Measurements from ENCODE around the gene SEC14L2. TPM values are rescaled to one million over a fixed set of nuclear protein-coding genes. Genes with fewer than 3 reads are reported as not detected.

Gene SEC14L2
- total and polyA plus RNA-seq, 2 experiments from 2014 or later: 2.5 to 4.2 TPM

GRCh38 chr22:30436196-30436595, 39.4 kb downstream of the SEC14L2 start (continued):
- TF ChIP-seq ZNF462 (CRISPR knock-in tag; IDR thresholded peaks at IDR 0.05) (no peak), CREB1 (CRISPR knock-in tag; IDR thresholded peaks at IDR 0.05; ENCODE audit: low read depth) (no peak)

- H3K27ac Mint-ChIP-seq: no peak overlapping the region
- no peaks in the 10 kb centered on the region for H3K4me1 ChIP-seq (ENCODE audit: insufficient read depth)
- ATAC-seq: no peak
- TF ChIP-seq EZH2 (IDR thresholded peaks at IDR 0.05; ENCODE audit: low read depth, unreplicated experiment): no peak
- no peak for TF ChIP-seq EZH2phosphoT487 (IDR thresholded peaks at IDR 0.05; ENCODE audit: unreplicated experiment)
- TF ChIP-seq ZNF114 (CRISPR knock-in tag; IDR thresholded peaks at IDR 0.05): no peak
- TF ChIP-seq CREB1 (CRISPR knock-in tag; IDR thresholded peaks at IDR 0.05; ENCODE audit: low read depth): no peak
- no peak for TF ChIP-seq NANOG (IDR thresholded peaks at IDR 0.05; ENCODE audit: borderline replicate concordance)
- TF ChIP-seq ZNF331 (CRISPR knock-in tag; IDR thresholded peaks at IDR 0.05; ENCODE audit: low read depth): no peak
- no peak for TF ChIP-seq ETS1 (IDR thresholded peaks at IDR 0.05)
- no peak for TF ChIP-seq REST (IDR thresholded peaks at IDR 0.05; ENCODE audit: unreplicated experiment)
These were observed 41.7 kb downstream of the SEC14L2 start for GRCh38 chr22:30438559-30438958.

More at GRCh38 chr22:30438559-30438958, 41.7 kb downstream of the SEC14L2 start:
- Histone ChIP-seq H3K27ac (ENCODE audit: low read depth) (no peak overlapping the region), H4K20me1 (replicated peaks; ENCODE audit: insufficient read depth) (no peaks in the 10 kb centered on the region), H3F3A (replicated peaks; ENCODE audit: low read depth) (no peaks in the 10 kb centered on the region), H3K9me2 (ENCODE audit: insufficient read depth) (0 out of 2 replicates have a peak, but pooled peaks cover 4% of the 10 kb centered on the region), H3K27me3 (ENCODE audit: insufficient read depth) (no peaks in the 10 kb centered on the region), H3K4me3 (no peak overlapping the region), H3K79me2 (replicated peaks; ENCODE audit: insufficient read depth) (no peaks in the 10 kb centered on the region), H3K36me3 (ENCODE audit: insufficient read depth) (no peaks in the 10 kb centered on the region), H3K4me2 (no peak overlapping the region), H2AFZ (no peak overlapping the region)
- H3K36me3 Mint-ChIP-seq (ENCODE audit: low read depth): peaks cover 5% of the 10 kb centered on the region; the same call in 2 of the 3 replicates
- no peak for DNase-seq (ENCODE audit: low spot score)
- peaks cover 2% of the 10 kb centered on the region for H3K27me3 Mint-ChIP-seq (ENCODE audit: insufficient read depth, low read depth, poor library complexity)
- H3K4me1 Mint-ChIP-seq: peaks cover 15% of the 10 kb centered on the region
- no peak overlapping the region for H3K4me3 Mint-ChIP-seq
- peaks cover 7% of the 10 kb centered on the region for H3K9me3 Mint-ChIP-seq
